DOHH2 (cell line): Measurements from ENCODE around the gene NCBP2.

ENCODE experiments used
- CTCF ChIP-seq: fragments of 200-600 bp; sonication (generic); IDR thresholded peaks from one replicate; pipeline ENCODE4 v1.5.1; 2014; ENCODE audit warnings: antibody characterized with exemption, mild to moderate bottlenecking, low read depth, low read length; ENCODE audit not compliant: poor library complexity, severe bottlenecking
- EZH2phosphoT487 ChIP-seq: fragments of 200-600 bp; sonication (generic); IDR thresholded peaks from 2 replicates; pipeline ENCODE4 v1.6.1; 2017; ENCODE audit warnings: borderline replicate concordance, mild to moderate bottlenecking, antibody characterized with exemption, low read length, moderate library complexity, mixed read lengths

- TF ChIP-seq CTCF, result no peak
- no peak for TF ChIP-seq EZH2phosphoT487
Observed at GRCh38 chr3:196965804-196966173, 23.5 kb upstream of the NCBP2 start.
